RWPE1 (cell line): ENCODE results near the gene ADGRD1.

Experiments used
- CTCF ChIA-PET: fragments of 350-600 bp; sonication (Branson Sonifier 250); formaldehyde crosslinking; extraction: SDS; loops from one replicate; lab custom pipeline; 2021; lab: Yijun Ruan, JAX
- POLR2A ChIA-PET: fragments of 400-600 bp; formaldehyde crosslinking; extraction: SDS; loops from one replicate; lab custom pipeline; 2020; ENCODE audit warnings: antibody characterized with exemption; ENCODE audit not compliant: low non-redundant PET; lab: Yijun Ruan, JAX
- DNase-seq: peaks from one replicate; pipeline ENCODE4 v3.0.0; 2012; ENCODE audit warnings: low spot score
- H3K27ac ChIP-seq: fragments of 450-650 bp; 2 replicates; pipeline ENCODE4 v1.5.1; 2017
- CTCF ChIP-seq: fragments of 450-650 bp; conservative IDR thresholded peaks from 2 replicates; pipeline ENCODE4 v1.5.1; 2017; ENCODE audit warnings: low read depth, mild to moderate bottlenecking

Gene ADGRD1

GRCh38 chr12:131102991-131103668 is 149.4 kb downstream of the ADGRD1 start:
- no peak for TF ChIP-seq CTCF
- no peak for DNase-seq
- ChIA-PET CTCF (interaction anchor here (1.3 to 3.3 kb wide), 4 partner anchors 10 to 727 kb away, joined by 3 to 31 read pairs (median 14); no protein-coding TSS in a partner anchor), POLR2A (no interaction called here)
- H3K27ac ChIP-seq, result no peak overlapping the region

- TF ChIP-seq CTCF, result no peak
- no peak overlapping the region for H3K27ac ChIP-seq
- DNase-seq, result no peak
- CTCF ChIA-PET, result interaction anchor here (0.5 to 3.3 kb wide), 22 partner anchors 9 to 805 kb away, joined by 3 to 31 read pairs (median 4); no protein-coding TSS in a partner anchor
- POLR2A ChIA-PET, result no interaction called here
Observed at GRCh38 chr12:131103669-131104462, 150.2 kb downstream of the ADGRD1 start.

DNA sequence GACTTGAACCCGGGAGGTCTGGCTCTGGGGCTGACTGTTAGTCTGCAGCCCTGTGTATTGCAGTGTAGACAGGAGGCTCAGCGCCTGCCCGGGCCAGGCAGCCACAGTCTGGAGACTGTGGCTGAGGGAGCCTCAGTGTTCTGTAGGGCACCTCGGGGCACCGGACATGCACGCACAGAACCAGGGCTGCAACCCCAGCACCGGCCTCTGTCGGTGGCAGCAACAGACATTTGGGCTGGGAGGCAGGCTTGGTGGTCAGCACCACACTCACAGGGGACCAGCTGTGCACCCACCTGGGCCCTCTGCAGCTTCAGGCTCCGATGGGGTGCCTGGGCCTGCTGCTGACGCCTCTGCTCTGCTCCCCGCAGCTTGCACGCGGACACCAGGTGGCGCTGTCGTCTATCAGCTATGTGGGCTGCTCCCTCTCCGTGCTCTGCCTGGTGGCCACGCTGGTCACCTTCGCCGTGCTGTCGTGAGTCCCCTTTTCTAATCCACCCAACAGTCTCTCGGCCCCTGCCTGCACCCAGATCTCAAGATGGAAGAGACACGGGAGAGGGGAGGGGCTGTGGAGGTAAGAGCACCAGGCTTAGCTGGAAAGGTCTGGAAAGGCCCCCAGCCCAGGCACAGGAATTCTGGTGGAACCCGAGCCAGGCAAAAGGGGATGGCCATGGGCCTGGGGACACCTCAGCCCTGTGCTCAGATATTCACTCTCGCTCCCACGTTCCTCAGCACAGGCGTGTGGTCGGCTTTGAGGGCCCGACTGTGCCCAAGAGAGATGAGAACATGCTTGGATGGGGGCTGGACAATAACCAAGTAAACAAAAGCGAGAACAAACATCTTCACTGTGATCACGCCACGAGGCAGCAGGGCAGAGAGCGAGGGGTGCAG is 151.0 kb downstream of the ADGRD1 start:
- peak; percentile 40 for DNase-seq
- ChIA-PET CTCF (interaction anchor here (0.5 to 3.3 kb wide), 29 partner anchors 8 to 1057 kb away, joined by 3 to 31 read pairs (median 4); no protein-coding TSS in a partner anchor), POLR2A (no interaction called here)
- TF ChIP-seq CTCF, result peak; percentile 82
- no peak overlapping the region for H3K27ac ChIP-seq

DNA sequence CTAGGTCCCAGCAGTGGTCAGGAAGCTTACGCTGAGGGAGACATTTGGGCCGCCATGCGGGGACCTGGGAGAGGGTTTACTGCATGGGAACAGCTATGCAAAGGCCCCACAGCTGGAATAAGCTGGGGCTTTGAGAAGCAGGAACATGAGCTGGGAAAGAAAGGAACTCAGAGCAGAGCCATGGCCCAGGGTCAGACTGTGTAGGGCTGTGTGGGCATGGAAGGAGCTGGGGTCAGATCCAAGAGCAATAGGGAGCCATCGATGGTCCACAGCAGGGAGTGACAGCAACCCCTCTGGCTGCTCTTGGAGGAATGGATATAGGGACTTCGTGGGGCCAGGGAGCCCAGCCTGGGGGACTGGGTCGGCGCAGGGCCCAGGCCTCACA is 151.6 kb downstream of the ADGRD1 start:
- H3K27ac ChIP-seq, result no peak overlapping the region
- DNase-seq, result no peak
- TF ChIP-seq CTCF, result no peak
- ChIA-PET POLR2A (no interaction called here), CTCF (interaction anchor here (0.6 to 3.3 kb wide), 18 partner anchors 9 to 1056 kb away, joined by 3 to 31 read pairs (median 4); no protein-coding TSS in a partner anchor)

DNA sequence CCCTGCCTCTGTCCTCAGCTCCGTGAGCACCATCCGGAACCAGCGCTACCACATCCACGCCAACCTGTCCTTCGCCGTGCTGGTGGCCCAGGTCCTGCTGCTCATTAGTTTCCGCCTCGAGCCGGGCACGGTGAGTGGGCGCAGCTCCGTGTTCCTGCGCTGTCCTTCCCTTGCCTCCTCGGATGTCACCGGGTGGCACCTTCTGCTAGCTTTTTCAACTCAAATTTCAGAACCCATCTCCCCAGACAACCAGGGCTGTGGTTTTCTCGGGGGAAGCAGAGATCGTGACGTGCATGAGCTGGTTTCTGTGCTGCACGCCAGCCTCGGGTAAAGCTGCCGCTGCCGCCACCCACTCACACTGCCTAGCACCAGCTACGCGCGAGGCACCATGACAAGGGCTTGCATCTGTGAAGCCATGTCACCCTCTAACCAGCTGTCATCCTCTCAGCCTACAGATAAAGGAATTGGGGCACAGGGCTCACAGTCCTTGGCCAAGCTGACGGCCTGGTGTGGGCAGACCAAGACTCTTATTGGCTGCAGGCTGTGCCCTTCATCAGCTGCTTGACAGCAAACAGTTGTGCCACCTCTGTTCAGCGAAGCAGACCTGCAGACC is 152.1 kb downstream of the ADGRD1 start:
- DNase-seq, result no peak
- CTCF ChIA-PET, result interaction anchor here (0.6 to 3.3 kb wide), 7 partner anchors 9 to 732 kb away, joined by 3 to 31 read pairs (median 7); no protein-coding TSS in a partner anchor
- POLR2A ChIA-PET, result no interaction called here
- no peak overlapping the region for H3K27ac ChIP-seq
- TF ChIP-seq CTCF, result no peak
